Stimulated activated CD8-positive, alpha-beta memory T cell treated with anti-CD3 and anti-CD28 coated beads, Interleukin-15, amount 100 ng/mL, for 4 hours (primary cell): ENCODE measurements around the gene HSPA12B.

Experiments used
- DNase-seq, 2 donors: peaks; one replicate each; pipeline ENCODE4 v3.0.0-alpha.2; 2020; ENCODE audit warnings: low read depth in 2 of 2

HSPA12B gene, protein sequence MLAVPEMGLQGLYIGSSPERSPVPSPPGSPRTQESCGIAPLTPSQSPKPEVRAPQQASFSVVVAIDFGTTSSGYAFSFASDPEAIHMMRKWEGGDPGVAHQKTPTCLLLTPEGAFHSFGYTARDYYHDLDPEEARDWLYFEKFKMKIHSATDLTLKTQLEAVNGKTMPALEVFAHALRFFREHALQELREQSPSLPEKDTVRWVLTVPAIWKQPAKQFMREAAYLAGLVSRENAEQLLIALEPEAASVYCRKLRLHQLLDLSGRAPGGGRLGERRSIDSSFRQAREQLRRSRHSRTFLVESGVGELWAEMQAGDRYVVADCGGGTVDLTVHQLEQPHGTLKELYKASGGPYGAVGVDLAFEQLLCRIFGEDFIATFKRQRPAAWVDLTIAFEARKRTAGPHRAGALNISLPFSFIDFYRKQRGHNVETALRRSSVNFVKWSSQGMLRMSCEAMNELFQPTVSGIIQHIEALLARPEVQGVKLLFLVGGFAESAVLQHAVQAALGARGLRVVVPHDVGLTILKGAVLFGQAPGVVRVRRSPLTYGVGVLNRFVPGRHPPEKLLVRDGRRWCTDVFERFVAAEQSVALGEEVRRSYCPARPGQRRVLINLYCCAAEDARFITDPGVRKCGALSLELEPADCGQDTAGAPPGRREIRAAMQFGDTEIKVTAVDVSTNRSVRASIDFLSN

GRCh38 chr20:3732327-3733118 is at the start of gene HSPA12B:
Gene HSPA12B, plus strand, starts transcription at chr20:3732685. Its CDS starts 5,990 bp downstream, at chr20:3738675.
- no peak for DNase-seq

GRCh38 chr20:3685341-3685740 is 47.1 kb upstream of the HSPA12B start:
- DNase-seq: no peak

GRCh38 chr20:3686421-3686820 is 46.1 kb upstream of the HSPA12B start:
- no peak for DNase-seq

- DNase-seq: no peak
Measured at GRCh38 chr20:3686867-3687321, 45.6 kb upstream of the HSPA12B start.

DNA sequence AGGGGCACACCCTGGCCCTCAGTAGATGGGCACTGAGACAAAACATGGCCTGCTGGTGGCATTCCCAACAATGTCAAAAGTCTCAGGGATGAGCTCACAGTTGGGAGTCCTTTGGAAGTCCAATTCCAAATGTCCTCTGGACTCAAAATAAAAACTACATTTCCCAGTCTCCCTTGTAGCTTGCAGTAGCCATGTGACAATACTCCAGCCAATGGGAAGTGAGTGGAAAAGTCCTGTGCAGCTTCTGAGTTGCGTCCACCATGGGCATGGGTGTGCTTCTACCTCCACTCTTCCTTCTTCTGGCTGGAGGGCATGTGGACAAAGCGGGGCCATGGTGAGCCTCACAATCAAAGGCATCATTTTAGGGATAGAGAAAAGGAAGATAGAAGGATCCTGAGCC is 44.8 kb upstream of the HSPA12B start:
- no peak for DNase-seq

GRCh38 chr20:3689978-3690377 is 42.5 kb upstream of the HSPA12B start:
- DNase-seq: no peak

DNA sequence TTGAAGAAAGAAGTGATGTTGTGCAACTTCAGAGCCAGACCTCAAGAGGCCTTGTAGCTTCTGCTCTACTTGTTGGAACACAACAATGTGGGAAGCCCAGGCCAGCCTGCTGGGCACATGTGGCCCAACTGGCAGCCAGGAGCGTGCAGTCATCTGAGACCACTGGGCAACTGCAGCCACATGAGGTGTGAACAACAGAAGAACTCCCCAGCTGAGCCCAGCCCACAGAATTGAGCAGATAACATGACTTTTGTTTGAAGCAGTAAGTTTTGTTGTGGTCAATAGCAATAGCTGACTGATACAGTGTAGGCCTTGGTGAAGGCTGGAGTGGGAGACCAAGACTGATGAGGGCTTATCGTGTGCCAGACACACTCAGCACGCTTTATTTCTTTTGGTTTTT is 42.1 kb upstream of the HSPA12B start:
- no peak for DNase-seq

- no peak for DNase-seq
Measured at GRCh38 chr20:3691306-3691705, 41.2 kb upstream of the HSPA12B start.

DNA sequence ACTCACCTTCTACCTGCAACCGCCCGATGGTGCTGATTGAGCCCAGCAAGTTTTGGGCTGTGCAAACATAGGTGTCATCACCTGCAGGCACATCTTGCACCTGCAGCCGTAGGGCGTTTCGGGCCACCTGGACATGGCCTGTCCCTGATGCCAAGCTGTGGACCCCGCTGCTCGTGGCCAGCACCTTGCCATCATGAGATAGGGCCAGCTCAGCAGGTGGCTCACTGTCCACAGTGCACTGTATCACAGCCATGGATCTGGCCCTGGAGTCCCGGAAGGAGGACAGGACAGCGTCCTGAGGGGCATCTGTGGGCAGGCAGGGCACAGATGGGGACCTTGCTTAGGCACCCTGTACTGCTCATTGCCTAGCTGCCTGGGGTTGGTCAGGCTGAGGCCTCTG is 40.6 kb upstream of the HSPA12B start:
- no peak for DNase-seq

DNA sequence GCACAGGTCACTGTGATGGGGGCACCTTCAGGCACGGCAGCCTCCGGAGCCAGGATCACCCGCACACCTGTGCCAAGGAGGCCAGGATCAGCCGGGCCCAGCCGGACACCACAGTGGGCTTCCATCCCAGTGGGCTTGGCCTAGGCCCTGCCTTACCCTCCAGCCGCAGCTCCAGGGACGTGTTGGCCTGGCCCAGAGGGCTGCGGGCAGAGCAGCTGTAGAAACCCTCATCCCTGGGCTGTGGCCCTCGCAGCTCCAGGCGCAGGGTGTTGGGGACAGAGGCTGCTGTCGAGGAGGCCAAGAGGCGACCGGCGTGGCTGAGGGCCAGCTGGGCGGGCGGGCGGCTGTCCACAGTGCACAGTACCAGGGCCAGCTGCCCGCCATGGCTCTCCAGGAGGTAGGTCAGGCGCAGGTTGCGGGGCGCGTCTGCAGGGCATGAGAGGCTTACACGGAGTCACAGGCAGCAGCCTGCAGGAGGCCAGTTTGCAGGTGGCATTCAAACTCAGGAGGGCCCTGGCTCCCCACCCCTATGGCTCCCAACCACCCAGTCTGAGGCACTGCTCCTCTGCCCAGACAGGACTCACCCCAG is 39.7 kb upstream of the HSPA12B start:
- DNase-seq: no peak

GRCh38 chr20:3693376-3693775 is 39.1 kb upstream of the HSPA12B start:
- DNase-seq: no peak

- DNase-seq: no peak
Measured at GRCh38 chr20:3694864-3695263, 37.6 kb upstream of the HSPA12B start.

GRCh38 chr20:3696200-3696599 is 36.3 kb upstream of the HSPA12B start:
- DNase-seq: no peak

DNA sequence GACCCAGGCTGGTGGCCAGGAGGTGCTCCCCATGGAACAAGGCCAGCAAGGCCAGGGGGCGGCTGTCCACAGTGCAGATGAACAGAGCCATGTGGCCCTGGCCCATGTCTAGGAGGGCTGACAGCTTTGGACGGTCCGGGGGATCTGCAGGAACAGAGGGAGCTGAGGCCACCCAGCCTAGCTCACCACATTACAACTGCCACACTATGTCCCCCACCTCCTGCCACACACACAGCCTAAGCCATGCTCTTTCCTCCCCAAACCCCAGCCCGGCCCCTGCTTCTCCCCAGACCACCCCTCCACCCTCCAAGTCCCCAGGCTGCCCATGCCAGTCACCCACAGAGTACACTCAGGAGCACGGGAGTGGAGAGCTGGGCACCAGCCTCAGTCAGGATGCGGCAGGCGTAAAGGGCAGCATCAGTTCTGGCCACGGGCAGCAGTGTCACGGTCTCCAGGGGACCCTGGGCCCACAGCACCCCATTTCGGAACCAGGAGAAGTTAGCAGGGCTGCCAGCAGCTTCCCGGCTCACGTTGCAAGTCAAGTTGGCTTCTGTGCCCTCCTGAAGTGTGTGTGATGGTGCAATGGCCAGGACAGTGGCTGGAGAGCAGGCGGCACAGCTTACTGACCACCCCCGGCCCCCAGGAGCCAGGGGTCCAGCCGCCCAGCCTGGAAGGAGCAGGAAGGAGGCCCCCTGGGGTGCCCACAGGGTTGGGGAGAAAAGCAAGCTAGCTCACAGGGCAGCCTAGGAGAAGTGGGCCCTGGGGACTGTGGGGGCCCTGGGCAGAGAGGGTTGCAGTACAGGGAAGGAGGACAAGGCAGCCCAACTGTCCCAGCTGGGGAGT is 35.5 kb upstream of the HSPA12B start:
- DNase-seq: no peak

- DNase-seq: no peak
Measured at GRCh38 chr20:3697588-3698305, 34.7 kb upstream of the HSPA12B start.

GRCh38 chr20:3698591-3699001 is 33.9 kb upstream of the HSPA12B start:
- DNase-seq: no peak

- DNase-seq: no peak
Measured at GRCh38 chr20:3699037-3699436, 33.4 kb upstream of the HSPA12B start.

GRCh38 chr20:3701061-3701998 is 31.2 kb upstream of the HSPA12B start:
- no peak for DNase-seq
